Activated CD8-positive, alpha-beta T cell treated with anti-CD3 and anti-CD28 coated beads for 36 hours (primary cell): ENCODE results near the gene MC5R. TPM values are rescaled to one million over a fixed set of nuclear protein-coding genes. Genes with fewer than 3 reads are reported as not detected.

Experiments
- ATAC-seq: fragments of 200-7000 bp; cut with Tn5 transposase; one replicate; pipeline ENCODE4 v1.10.0; 2021; ENCODE audit warnings: mild to moderate bottlenecking, moderate library complexity
- CTCF ChIA-PET: fragments of 350-600 bp; sonication (Branson Sonifier 250); formaldehyde crosslinking; loops from one replicate; lab custom pipeline; 2021; ENCODE audit warnings: antibody characterized with exemption; lab: Charles Lee
- POLR2A ChIA-PET: fragments of 350-600 bp; sonication (Branson Sonifier 250); formaldehyde crosslinking; loops from one replicate; lab custom pipeline; 2021; ENCODE audit warnings: antibody characterized with exemption; lab: Charles Lee
- DNase-seq: peaks from one replicate; pipeline ENCODE4 v3.0.0-alpha.2; 2020
- H3K27ac Mint-ChIP-seq: one replicate; pipeline ENCODE4 v1.8.0; 2021; ENCODE audit warnings: mild to moderate bottlenecking, mixed read lengths
- H3K27me3 Mint-ChIP-seq: one replicate; pipeline ENCODE4 v1.8.0; 2021; ENCODE audit warnings: mixed read lengths
- H3K36me3 Mint-ChIP-seq: one replicate; pipeline ENCODE4 v1.8.0; 2021; ENCODE audit warnings: low read depth, mixed read lengths
- H3K4me1 Mint-ChIP-seq: one replicate; pipeline ENCODE4 v1.8.0; 2021; ENCODE audit warnings: low read depth, mixed read lengths
- H3K4me3 Mint-ChIP-seq: one replicate; pipeline ENCODE4 v1.8.0; 2021; ENCODE audit warnings: mild to moderate bottlenecking, moderate library complexity, mixed read lengths
- H3K9me3 Mint-ChIP-seq: one replicate; pipeline ENCODE4 v1.8.0; 2021; ENCODE audit warnings: mixed read lengths
- CTCF ChIP-seq: fragments of 200-600 bp; IDR thresholded peaks from one replicate; pipeline ENCODE4 v1.8.0; 2022; ENCODE audit warnings: antibody characterized with exemption, mild to moderate bottlenecking
- intact Hi-C: fragments of 100-400 bp; cut with micrococcal nuclease; formaldehyde crosslinking; loops from one replicate; pipeline ENCODE4 v1.10.0; 2022
- total RNA-seq, 2 experiments: library from RNA; stranded (reverse); gene quantifications; one replicate each; pipeline ENCODE4 v1.2.3, GENCODE V29; 2021

Gene MC5R
- total RNA-seq, 2 experiments from 2014 or later = not detected

- no peak for ATAC-seq
- H3K36me3 Mint-ChIP-seq = no peaks in the 10 kb centered on the region
- peaks cover 26% of the 10 kb centered on the region for H3K27me3 Mint-ChIP-seq
- H3K27ac Mint-ChIP-seq = no peak overlapping the region
- intact Hi-C loops = no loop called here
- no peaks in the 10 kb centered on the region for H3K9me3 Mint-ChIP-seq
- DNase-seq = no peak
- CTCF ChIA-PET = interaction anchor here (0.9 to 2.9 kb wide), 2 partner anchors 11 to 16 kb away, joined by 3 to 20 read pairs; no protein-coding TSS in a partner anchor
- POLR2A ChIA-PET = no interaction called here
- no peak overlapping the region for H3K4me3 Mint-ChIP-seq
- H3K4me1 Mint-ChIP-seq = peaks cover 5% of the 10 kb centered on the region
- no peak for TF ChIP-seq CTCF
Observed at GRCh38 chr18:13797157-13797611, 26.8 kb upstream of the MC5R start.

- intact Hi-C loops = no loop called here
- Mint-ChIP-seq H3K27me3 (peaks cover 34% of the 10 kb centered on the region), H3K9me3 (no peaks in the 10 kb centered on the region), H3K36me3 (no peaks in the 10 kb centered on the region), H3K27ac (no peak overlapping the region), H3K4me1 (peaks cover 5% of the 10 kb centered on the region), H3K4me3 (no peak overlapping the region)
- POLR2A ChIA-PET = no interaction called here
- DNase-seq (no peak), ATAC-seq (no peak)
- TF ChIP-seq CTCF = no peak
- CTCF ChIA-PET = interaction anchor here (2.9 kb wide), 1 partner anchor 14 kb away, joined by 20 read pairs; no protein-coding TSS in a partner anchor
Observed at GRCh38 chr18:13799396-13799795, 24.6 kb upstream of the MC5R start.

GRCh38 chr18:13800505-13801259 is 23.3 kb upstream of the MC5R start:
- Mint-ChIP-seq H3K9me3 (peaks cover 2% of the 10 kb centered on the region), H3K27ac (no peak overlapping the region), H3K4me3 (peak overlapping the region; percentile 15), H3K36me3 (no peaks in the 10 kb centered on the region), H3K4me1 (peaks cover 5% of the 10 kb centered on the region), H3K27me3 (peaks cover 41% of the 10 kb centered on the region)
- ChIA-PET POLR2A (no interaction called here), CTCF (interaction anchor here (0.9 to 5.6 kb wide), 4 partner anchors 12 to 281 kb away, joined by 3 to 47 read pairs (median 3); no protein-coding TSS in a partner anchor)
- DNase-seq (peak; percentile 68), ATAC-seq (peak; percentile 96)
- intact Hi-C loops = loop anchor here (10.0 kb wide), 2 partner anchors 146 to 246 kb away; no protein-coding TSS in a partner anchor
- TF ChIP-seq CTCF = peak; percentile 14

GRCh38 chr18:13801260-13801601 is 22.7 kb upstream of the MC5R start:
- Mint-ChIP-seq H3K4me3 (peak overlapping the region; percentile 15), H3K27me3 (peaks cover 44% of the 10 kb centered on the region), H3K4me1 (peaks cover 5% of the 10 kb centered on the region), H3K27ac (no peak overlapping the region), H3K9me3 (peaks cover 2% of the 10 kb centered on the region), H3K36me3 (no peaks in the 10 kb centered on the region)
- ChIA-PET CTCF (interaction anchor here (1.0 to 5.6 kb wide), 2 partner anchors 12 to 243 kb away, joined by 3 to 47 read pairs; no protein-coding TSS in a partner anchor), POLR2A (no interaction called here)
- intact Hi-C loops = loop anchor here (10.0 kb wide), 2 partner anchors 146 to 246 kb away; no protein-coding TSS in a partner anchor
- ATAC-seq = peak; percentile 22
- no peak for DNase-seq
- TF ChIP-seq CTCF = no peak

GRCh38 chr18:13804305-13804704 is 19.6 kb upstream of the MC5R start:
- ChIA-PET CTCF (interaction anchor here (1.0 to 5.6 kb wide), 3 partner anchors 9 to 20 kb away, joined by 3 to 47 read pairs (median 4); partner anchors contain the start of gene MC5R), POLR2A (no interaction called here)
- Mint-ChIP-seq H3K27ac (no peak overlapping the region), H3K4me3 (no peak overlapping the region), H3K27me3 (peaks cover 34% of the 10 kb centered on the region), H3K36me3 (no peaks in the 10 kb centered on the region), H3K4me1 (peaks cover 5% of the 10 kb centered on the region), H3K9me3 (peaks cover 2% of the 10 kb centered on the region)
- intact Hi-C loops = loop anchor here (10.0 kb wide), 2 partner anchors 150 to 250 kb away; no protein-coding TSS in a partner anchor
- TF ChIP-seq CTCF = no peak
- DNase-seq = no peak
- ATAC-seq = no peak
